Fibroblast of skin of left biceps (primary cell): ENCODE data around the gene SLC26A9.

Experiments
- DNase-seq, 2 experiments: peaks; one replicate each; pipeline ENCODE4 v3.0.0-alpha.2; 2013; ENCODE audit warnings: low read depth in 2 of 2

Gene SLC26A9

GRCh38 chr1:205973377-205974232 is 30.3 kb upstream of the SLC26A9 start:
- DNase-seq = no peak

DNA sequence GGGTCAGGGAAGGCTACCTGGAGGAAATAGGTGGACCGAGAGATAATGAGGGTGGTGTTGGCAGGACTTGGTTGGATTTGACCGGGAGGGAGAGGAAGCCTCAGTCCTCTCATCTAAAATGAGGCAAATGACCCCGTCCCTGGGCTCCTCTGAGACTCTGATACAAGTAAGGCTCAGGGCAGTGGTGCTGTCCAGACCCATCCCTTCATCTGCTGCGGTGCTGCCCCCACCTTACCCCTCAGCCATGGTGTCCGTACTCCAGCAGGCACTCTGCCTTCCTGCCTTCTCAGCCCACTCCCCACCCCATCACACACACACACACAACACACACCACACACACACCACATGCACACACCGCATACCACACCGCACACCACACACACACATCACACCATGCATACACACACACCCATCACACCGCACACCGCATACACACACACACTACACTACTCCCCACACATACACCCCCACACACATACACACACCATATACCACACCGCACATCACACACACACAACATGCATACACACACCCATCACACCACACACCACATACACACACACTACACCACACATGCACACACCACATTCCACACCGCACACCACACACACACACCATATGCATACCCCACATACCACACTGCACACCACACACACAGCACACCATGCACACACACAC is 29.4 kb upstream of the SLC26A9 start:
- no peak for DNase-seq

DNA sequence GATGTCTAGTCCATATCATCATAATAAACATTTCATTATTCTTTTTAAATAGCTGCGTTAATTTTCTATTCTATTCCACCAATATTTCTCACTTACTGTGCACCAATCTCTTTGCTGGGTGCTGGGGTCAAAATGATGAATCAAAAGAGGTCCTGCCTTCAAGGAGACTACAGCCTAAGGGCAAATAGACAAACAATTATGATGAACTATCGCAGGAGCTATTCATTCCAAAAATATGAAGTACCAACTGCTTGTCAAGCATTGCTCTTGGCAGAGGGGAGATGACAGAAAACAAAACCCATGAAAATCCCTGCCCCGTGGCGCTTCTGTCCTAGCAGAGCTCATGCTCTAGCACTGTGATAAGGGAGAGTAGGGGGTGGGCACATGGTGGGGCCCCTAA is 28.8 kb upstream of the SLC26A9 start:
- DNase-seq = no peak

DNA sequence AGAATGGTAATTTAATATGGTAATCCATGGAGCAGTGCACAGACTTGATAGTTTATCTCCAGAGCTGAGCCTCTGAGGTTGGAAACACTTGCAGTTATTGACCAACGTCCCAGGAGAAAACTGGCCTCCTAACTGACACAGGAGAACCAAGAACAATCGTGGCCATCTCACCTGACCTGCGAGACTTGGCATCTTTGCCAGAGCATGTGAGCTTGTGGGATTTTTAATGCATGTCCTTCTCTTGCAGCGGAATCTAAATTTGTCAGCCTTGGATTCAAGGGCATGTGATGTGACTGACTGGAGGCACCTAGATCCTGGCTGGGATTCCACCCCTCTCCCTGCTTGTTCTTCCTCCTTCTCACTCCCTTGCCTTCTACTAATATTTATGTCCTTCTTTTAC is 27.8 kb upstream of the SLC26A9 start:
- no peak for DNase-seq

- no peak for DNase-seq
Measured at GRCh38 chr1:205970486-205970885, 27.2 kb upstream of the SLC26A9 start.

- DNase-seq = no peak
Measured at GRCh38 chr1:205969229-205969628, 26.0 kb upstream of the SLC26A9 start.

DNA sequence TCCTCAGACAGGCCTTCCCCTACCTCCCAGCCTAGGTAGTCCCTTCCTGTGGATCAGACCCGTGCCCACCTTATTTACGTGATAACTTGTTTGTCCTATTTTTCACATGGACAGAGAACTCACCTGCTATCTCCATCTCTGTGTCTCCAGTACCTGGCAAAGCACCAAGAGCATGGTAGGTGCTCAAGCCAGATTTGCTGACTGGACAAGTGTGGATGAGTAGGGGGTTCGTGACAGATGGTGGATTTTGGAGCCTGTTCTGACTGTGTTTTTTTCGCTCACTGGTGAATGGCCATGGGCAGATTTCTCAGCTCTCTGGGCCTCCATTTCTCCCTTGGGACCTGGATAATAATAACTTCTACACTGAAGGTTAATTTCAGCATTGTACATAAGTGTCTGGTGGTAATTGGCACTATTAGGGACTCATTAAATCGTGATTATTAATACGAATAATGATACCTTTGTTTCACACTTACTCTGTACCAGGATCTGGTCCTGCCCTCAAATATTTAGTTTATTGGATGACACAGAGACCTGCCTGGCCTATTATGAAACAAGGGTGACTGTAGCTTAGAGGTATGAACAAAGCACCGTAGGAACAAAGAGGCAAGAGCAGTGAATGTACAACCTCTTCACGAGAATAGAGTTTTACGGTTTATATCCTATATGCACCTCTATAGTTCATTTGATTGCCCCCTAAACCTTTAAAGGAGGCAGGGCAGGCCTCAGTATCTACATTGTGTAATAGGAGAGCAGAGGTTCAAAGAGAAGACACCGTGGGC is 24.5 kb upstream of the SLC26A9 start:
- DNase-seq = no peak

DNA sequence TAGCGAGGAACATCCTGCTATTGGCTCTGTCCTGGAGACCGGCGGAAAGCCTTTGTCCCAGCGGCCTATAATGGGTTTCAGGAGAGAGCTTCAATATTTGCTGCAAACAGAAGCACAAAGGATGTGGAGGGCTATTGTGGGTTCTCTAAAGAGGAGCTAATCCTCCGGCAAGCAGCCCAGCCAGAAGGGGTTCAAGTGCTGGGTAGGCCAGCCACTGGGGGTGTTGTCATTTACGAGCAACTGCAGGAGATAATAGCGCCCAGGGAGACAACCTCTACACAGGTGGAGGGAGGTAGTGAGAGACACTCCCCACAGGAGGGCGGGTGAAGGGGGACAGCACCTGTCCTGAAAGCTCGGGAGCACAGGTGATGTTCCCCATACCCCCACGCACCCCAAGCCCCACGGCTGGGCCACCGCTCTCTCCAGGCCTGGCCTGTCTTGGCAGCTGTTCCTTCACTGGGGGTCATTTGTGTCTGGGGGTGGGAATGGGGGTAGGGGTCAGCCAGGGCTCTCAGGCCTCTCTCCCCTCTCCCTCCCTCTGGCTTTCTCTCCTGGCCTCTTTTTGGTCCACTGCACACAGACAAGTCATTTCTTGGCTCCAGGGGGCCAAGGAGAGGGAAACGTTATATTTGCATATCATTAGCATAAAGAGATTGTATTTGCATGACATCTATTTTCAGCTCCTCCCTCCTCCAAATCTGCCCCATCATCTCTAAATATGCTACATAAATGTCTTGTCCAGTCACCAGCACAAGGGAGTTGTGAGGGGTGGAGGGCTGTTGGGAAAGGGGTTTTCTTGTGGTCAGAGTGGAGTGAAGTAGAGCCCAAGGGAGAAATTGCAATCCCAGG is 22.0 kb upstream of the SLC26A9 start:
- DNase-seq = no peak

DNA sequence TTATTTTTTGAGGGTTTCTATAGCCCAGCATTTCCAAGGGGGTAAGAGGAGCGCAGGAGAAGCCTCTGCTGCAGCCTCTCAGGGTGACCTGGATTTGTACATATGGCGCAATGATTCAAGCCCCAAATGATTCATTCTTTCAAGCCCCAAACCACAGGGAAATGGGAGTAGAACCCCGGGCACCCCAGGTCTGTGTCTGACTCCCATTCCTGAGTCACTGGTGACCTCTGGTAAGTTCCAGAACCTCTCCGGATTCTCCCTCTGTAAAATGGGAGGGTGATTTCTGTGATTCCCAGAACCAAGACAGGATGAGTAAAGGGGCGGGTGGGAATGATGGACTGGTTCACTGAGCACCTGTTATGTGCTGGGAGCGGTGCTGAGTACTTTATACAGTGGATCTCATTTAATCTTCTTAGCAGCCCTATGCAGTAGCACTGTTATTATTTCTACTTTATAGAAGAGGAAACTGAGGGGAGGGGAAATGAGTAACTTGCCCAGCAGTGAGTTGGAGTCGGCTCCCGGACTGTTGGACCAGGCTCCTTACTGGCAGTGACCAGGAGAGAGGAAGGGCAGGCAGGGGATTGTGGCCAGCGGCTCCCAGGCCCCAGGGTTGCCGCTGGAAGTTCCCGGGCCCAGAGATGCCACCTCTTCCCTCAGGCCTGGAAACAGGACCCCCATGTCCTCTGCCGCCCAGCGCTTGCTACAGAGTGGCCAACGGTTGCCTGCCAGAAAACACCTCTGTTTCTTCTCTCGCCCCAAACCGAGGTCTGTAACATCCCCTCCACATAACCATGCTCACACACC is 20.3 kb upstream of the SLC26A9 start:
- peak; percentile 24 to 39 for DNase-seq

- DNase-seq = no peak
Measured at GRCh38 chr1:205962821-205963221, 19.6 kb upstream of the SLC26A9 start.

DNA sequence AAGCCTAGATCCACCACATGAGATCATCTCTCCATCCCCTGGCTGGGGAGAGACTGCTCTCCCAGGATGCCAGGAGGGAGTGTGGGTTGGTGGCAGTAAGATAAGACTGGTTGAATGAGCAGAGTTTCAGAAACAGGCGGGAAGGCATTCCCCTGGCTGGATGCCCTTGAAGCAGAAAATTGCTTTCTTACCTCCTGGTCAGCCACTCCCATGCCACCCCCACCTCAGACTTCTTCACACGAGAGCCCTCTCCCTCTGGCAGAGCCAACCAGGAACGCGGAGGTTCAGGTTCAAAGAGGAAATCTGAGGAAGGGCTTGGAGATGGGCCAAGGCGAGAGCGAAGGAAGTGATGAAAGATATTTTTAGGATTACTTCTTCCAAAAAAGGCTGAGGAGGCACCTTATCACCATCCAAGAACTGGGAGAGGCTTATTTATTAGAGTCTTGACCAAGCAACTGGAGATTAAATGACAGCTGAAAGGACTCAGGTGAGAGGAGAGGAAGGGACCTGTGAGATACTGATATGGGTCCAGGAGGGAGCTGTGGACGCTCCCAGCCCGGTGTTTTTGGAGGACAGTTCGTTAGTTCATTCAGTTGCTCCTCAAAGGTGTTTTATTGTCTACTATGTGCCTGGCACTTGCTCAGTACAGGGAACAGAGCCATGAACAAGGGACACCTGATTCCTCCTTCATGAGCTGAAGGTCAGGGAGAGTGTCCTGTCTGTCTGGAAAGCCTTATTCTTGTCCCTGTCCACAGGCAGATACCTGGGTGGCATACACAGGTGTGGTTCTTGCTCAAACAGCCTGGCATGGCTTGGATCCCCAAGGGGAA is 18.9 kb upstream of the SLC26A9 start:
- no peak for DNase-seq

- no peak for DNase-seq
Measured at GRCh38 chr1:205961405-205961804, 18.1 kb upstream of the SLC26A9 start.

DNA sequence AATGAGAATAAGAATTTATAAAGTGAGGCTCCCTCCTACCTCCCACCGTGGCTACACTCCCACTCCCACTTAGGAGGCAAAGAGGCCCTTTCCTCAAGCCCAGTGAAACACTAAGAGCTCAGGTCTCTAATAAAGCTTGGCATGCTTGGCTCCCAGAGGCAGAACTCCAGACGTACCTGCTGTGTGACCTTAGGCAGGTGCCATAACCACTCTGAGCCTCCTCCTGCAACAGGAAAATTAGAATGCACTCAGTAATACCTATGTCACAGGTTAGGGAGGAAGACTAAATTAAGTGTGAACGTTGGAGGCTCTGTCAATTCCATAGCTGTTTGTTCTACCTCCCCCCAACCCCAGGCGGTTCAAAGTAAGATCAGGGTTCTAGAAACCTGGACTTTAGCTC is 16.5 kb upstream of the SLC26A9 start:
- no peak for DNase-seq

DNA sequence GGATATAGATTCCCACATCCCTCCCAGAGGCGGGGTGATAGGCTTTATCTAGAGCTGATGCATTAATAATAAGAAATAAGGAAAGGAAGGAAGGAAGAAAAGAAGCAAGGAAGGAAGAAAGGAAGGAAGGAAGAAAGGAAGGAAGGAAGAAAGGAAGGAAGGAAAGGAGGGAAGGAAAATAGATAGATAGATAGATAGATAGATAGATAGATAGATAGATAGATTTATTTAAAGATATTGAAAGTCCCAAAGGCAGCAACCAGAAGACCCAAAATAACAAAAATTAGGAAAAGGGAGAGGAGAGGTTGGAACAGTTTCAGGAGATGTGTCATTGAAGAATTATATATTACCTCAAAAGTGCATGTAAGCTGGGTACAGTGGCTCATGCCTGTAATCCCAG is 12.2 kb upstream of the SLC26A9 start:
- no peak for DNase-seq

DNA sequence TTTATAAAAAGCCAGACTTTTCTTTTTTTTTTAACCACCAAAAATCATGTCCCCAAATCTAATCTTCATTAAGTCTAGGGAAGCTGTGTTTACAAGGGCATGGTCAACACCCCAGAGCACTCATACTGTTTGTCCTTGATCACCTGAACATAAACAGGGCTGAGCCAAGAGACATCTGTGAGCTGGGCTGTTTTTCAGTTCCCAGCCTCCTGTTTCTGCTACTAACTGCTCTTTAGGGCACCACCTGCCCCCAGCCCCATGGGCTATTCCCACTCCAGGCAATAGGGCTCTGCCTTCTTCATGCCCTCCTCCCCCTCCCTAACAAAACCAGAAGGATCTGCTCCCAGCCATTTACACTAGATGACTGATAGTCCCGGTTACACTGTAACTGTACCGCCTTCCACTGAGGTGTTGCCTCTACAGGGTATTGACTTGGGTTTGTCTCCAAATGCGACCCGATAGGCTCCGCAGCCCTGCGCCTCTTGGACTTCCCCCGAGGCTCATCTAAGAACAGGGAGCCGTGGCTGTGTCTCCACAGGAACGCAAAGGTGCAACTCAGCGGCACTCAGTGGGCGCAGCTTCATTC is 11.7 kb upstream of the SLC26A9 start:
- DNase-seq = no peak

DNA sequence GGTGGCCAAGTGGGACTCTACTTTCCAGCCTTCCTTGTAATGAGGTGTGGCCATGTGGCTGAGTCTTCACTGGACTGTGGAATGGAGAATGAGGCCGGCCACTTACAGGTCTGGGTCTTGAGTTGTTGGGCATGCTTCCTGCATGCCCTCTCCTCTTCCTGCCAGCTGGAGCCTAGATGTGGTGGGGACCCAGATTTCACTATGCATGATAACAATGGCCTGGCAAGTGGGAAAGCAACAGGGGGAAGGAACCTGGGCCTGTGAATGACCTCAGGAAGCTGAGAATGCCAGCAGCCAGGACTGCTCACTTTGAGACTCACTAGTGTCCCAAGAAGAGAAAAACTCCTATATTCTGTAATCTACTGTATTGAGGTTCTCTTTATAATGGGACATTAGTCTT is 8.5 kb upstream of the SLC26A9 start:
- DNase-seq = no peak

DNA sequence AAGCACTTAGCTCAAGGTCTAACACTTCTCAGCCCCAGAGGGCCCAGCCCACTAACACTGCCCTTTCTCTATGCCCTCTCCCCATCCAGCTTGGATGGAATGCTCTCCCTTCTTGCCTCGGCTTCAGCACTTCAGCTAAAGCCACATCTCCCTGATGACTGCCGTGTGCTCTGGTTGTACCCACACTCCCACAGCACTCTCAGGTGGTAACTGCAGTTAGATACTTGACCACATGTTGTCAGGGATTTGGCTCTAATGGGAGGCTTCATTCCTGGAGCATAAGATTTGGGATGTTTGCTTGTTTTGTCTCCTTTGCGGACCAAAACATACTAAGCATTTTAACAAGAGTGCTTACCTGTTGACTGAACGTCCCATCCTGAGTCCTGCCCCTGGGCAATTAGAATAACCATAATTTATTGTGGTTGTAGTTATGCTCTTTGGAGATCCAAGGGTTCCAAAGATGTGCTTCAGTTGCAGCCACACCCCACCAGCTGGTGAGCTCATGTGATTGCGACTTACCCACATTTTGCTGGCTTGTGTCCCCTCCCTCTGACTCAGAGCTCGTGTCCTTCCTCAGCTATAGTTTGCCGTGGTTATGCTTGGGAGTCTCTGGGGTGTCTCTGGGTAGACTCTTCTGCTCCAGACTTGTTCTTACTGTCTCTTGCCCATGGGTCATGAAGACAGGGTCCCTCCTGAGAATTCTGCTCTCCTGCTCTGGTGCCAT is 7.7 kb upstream of the SLC26A9 start:
- DNase-seq = no peak

GRCh38 chr1:205950280-205950679 is 7.0 kb upstream of the SLC26A9 start:
- DNase-seq = no peak

DNA sequence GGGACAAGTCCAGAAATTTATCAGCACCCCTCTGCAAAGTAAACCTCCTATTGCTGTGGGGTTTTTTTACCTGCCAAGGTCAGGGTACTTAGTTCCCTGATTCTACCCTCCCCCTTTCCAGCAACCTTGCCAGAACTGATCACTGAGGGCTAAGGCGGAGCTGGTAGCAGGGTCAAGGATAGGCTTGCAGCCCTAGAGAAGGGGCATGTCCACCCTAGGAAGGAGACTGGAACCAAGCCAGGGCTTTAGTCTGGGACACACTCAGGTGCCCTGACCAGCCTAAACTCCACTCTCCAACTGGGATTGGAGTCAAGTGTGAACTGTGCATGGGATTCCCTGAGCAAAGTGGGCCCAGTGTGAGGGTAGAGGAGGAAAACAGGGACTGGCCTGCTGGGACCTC is 6.5 kb upstream of the SLC26A9 start:
- DNase-seq = no peak
